ENCODE measurements around the gene ARID3B. TPM values are rescaled to one million over a fixed set of nuclear protein-coding genes. Genes with fewer than 3 reads are reported as not detected.

The ARID3B gene
- total and polyA plus RNA-seq, 2 of the 13 experiments (the other 11 are each of a cell fraction or from before 2014, with no cell fraction given): 5.3 to 12.8 TPM

- no peak for TF ChIP-seq FIP1L1 (IDR thresholded peaks at IDR 0.05; ENCODE audit: borderline replicate concordance, insufficient read depth, low read depth, low read length)
- TF ChIP-seq, protein P1, sequence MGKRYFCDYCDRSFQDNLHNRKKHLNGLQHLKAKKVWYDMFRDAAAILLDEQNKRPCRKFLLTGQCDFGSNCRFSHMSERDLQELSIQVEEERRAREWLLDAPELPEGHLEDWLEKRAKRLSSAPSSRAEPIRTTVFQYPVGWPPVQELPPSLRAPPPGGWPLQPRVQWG (CRISPR knock-in tag; IDR thresholded peaks at IDR 0.05; ENCODE audit: borderline replicate concordance, low read depth): no peak
- TF ChIP-seq, protein P2, sequence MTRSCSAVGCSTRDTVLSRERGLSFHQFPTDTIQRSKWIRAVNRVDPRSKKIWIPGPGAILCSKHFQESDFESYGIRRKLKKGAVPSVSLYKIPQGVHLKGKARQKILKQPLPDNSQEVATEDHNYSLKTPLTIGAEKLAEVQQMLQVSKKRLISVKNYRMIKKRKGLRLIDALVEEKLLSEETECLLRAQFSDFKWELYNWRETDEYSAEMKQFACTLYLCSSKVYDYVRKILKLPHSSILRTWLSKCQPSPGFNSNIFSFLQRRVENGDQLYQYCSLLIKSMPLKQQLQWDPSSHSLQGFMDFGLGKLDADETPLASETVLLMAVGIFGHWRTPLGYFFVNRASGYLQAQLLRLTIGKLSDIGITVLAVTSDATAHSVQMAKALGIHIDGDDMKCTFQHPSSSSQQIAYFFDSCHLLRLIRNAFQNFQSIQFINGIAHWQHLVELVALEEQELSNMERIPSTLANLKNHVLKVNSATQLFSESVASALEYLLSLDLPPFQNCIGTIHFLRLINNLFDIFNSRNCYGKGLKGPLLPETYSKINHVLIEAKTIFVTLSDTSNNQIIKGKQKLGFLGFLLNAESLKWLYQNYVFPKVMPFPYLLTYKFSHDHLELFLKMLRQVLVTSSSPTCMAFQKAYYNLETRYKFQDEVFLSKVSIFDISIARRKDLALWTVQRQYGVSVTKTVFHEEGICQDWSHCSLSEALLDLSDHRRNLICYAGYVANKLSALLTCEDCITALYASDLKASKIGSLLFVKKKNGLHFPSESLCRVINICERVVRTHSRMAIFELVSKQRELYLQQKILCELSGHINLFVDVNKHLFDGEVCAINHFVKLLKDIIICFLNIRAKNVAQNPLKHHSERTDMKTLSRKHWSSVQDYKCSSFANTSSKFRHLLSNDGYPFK (CRISPR knock-in tag; IDR thresholded peaks at IDR 0.05; ENCODE audit: borderline replicate concordance): no peak
- TF ChIP-seq DNMT3B (CRISPR knock-in tag; conservative IDR thresholded peaks at IDR 0.05): no peak
- no peak for TF ChIP-seq KAT8 (CRISPR knock-in tag; IDR thresholded peaks at IDR 0.05)
These were observed 102.7 kb downstream of the ARID3B start (continued) for GRCh38 chr15:74643665-74644204.

DNA sequence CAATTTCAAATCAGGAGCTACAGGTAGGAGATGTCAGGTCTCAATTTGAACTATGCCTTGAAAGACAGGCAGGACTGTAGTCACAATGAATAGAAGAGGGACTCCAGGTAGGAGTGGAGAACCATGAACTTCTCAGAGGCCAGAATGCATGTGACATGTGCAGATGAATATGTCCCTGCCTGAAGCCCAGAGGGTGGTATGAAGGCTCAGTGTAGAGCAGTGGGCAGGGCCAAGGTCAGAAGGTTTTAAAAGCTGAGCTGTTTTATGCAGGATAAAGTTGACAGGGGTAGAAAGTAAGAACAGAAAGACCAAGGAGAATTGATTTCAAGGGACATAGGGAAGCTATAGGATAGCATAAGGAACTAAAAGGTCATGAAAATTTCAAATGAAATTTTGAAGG lies 105.5 kb downstream of the ARID3B start:
- no TSS peak for BruUV-seq (replicated peaks)
- Histone ChIP-seq H3K79me2 (ENCODE audit: insufficient read depth, low read length) (peaks cover 2% of the 10 kb centered on the region), H3K4me2 (ENCODE audit: low read depth, low read length) (no peak overlapping the region), H4K20me1 (ENCODE audit: insufficient read depth, low read length) (0 out of 2 replicates have a peak, but pooled peaks cover 2% of the 10 kb centered on the region), H3K9me3 (ENCODE audit: low read length) (no peaks in the 10 kb centered on the region), H2AFZ (ENCODE audit: low read length) (no peak overlapping the region), H3K4me1 (ENCODE audit: insufficient read depth, low read length) (no peaks in the 10 kb centered on the region), H3K4me3 (replicated peaks in 1 of 3; ENCODE audit: insufficient read depth in 1 of 3, low read depth in 2 of 3, low read length in 3 of 3) (no peak overlapping the region), H3K27ac (ENCODE audit: extremely low read length, insufficient read depth, low read length) (no peak overlapping the region), H3K9ac (ENCODE audit: insufficient read depth, low read depth, low read length) (no peak overlapping the region), H3K27me3 (ENCODE audit: control insufficient read depth in 1 of 2, insufficient read depth in 2 of 2, low read length in 2 of 2) (no peaks in the 10 kb centered on the region), H3K36me3 (replicated peaks in 1 of 2; ENCODE audit: control insufficient read depth in 1 of 2, insufficient read depth in 2 of 2, low read length in 2 of 2) (peaks cover 10 to 63% of the 10 kb centered on the region in 2 experiments; a peak in 4 of 5 replicates)
- ChIA-PET POLR2A (no interaction called here), CTCF (ENCODE audit: low intra/inter-chr PET ratio, low total read pairs) (no interaction called here)
- TF ChIP-seq KAT7 (CRISPR knock-in tag; IDR thresholded peaks at IDR 0.05; ENCODE audit: borderline replicate concordance): no peak
- no peak for TF ChIP-seq ZMYM2 (CRISPR knock-in tag; IDR thresholded peaks at IDR 0.05)
- no peak for TF ChIP-seq ZNF513 (CRISPR knock-in tag; conservative IDR thresholded peaks at IDR 0.05)
- in situ Hi-C loops (cut with HindIII; ENCODE audit: extremely low pct_ligation_motif_present, low pct_unique_long_range_greater_than_20kb) (no loop called here), intact Hi-C loops (cut with micrococcal nuclease; ENCODE audit: unreplicated experiment) (no loop called here)
- DNase-seq (ENCODE audit: low spot score) (no peak), ATAC-seq (no peak), FAIRE-seq (no peak)

Other genes with a start within 250 kb of the ARID3B start
- gene CYP11A1, start 173.6 kb upstream of the ARID3B start, total RNA-seq (2016; rRNA removed; fragmentation: Illumina TruSeq; extraction: Trizol): 0.66 and 0.86 TPM in 2 replicates
- gene CYP11A1, start 173.6 kb upstream of the ARID3B start, polyA plus RNA-seq (2011; rRNA removed): 0.92 and 1.4 TPM in 2 replicates
- gene SEMA7A, start 107.3 kb upstream of the ARID3B start, total RNA-seq (2016; rRNA removed; fragmentation: Illumina TruSeq; extraction: Trizol): 7.1 and 15.8 TPM in 2 replicates
- gene SEMA7A, start 107.3 kb upstream of the ARID3B start, polyA plus RNA-seq (2011; rRNA removed): 9.0 and 11.3 TPM in 2 replicates
- gene UBL7, start 80.1 kb upstream of the ARID3B start, total RNA-seq (2016; rRNA removed; fragmentation: Illumina TruSeq; extraction: Trizol): 55.0 and 63.2 TPM in 2 replicates
- gene UBL7, start 80.1 kb upstream of the ARID3B start, polyA plus RNA-seq (2011; rRNA removed): 63.5 and 65.3 TPM in 2 replicates
- 31.4 and 41.5 TPM in 2 replicates for gene CLK3, start 74.6 kb downstream of the ARID3B start, total RNA-seq (2016; rRNA removed; fragmentation: Illumina TruSeq; extraction: Trizol)
- gene CLK3, start 74.6 kb downstream of the ARID3B start, polyA plus RNA-seq (2011; rRNA removed): 82.0 and 89.1 TPM in 2 replicates
- gene EDC3, start 154.8 kb downstream of the ARID3B start, total RNA-seq (2016; rRNA removed; fragmentation: Illumina TruSeq; extraction: Trizol): 17.4 and 24.3 TPM in 2 replicates
- 32.0 and 40.9 TPM in 2 replicates for gene EDC3, start 154.8 kb downstream of the ARID3B start, polyA plus RNA-seq (2011; rRNA removed)
- gene CYP1A1, start 184.3 kb downstream of the ARID3B start, total RNA-seq (2016; rRNA removed; fragmentation: Illumina TruSeq; extraction: Trizol): 4.1 and 7.9 TPM in 2 replicates
- gene CYP1A1, start 184.3 kb downstream of the ARID3B start, polyA plus RNA-seq (2011; rRNA removed): 8.0 and 11.0 TPM in 2 replicates
- gene CYP1A2, start 207.6 kb downstream of the ARID3B start, total RNA-seq (2016; rRNA removed; fragmentation: Illumina TruSeq; extraction: Trizol): not detected in 2 replicates
- gene CYP1A2, start 207.6 kb downstream of the ARID3B start, polyA plus RNA-seq (2011; rRNA removed): 0.07 and 0.09 TPM in 2 replicates
- 20.6 and 21.3 TPM in 2 replicates for gene CSK, start 240.9 kb downstream of the ARID3B start, total RNA-seq (2016; rRNA removed; fragmentation: Illumina TruSeq; extraction: Trizol)
- gene CSK, start 240.9 kb downstream of the ARID3B start, polyA plus RNA-seq (2011; rRNA removed): 12.5 and 18.8 TPM in 2 replicates

All from HepG2 (cell line).